ENCODE results near the gene CLNS1A. TPM values are rescaled to one million over a fixed set of nuclear protein-coding genes. Genes with fewer than 3 reads are reported as not detected.
"Not testable (repeated sequence)": the region's sequence is repeated elsewhere in the genome, so short reads cannot be mapped to it uniquely, and the experiment has no call there.

Gene CLNS1A
- total RNA-seq, 2 experiments from 2014 or later, result 99.9 to 103 TPM

DNA sequence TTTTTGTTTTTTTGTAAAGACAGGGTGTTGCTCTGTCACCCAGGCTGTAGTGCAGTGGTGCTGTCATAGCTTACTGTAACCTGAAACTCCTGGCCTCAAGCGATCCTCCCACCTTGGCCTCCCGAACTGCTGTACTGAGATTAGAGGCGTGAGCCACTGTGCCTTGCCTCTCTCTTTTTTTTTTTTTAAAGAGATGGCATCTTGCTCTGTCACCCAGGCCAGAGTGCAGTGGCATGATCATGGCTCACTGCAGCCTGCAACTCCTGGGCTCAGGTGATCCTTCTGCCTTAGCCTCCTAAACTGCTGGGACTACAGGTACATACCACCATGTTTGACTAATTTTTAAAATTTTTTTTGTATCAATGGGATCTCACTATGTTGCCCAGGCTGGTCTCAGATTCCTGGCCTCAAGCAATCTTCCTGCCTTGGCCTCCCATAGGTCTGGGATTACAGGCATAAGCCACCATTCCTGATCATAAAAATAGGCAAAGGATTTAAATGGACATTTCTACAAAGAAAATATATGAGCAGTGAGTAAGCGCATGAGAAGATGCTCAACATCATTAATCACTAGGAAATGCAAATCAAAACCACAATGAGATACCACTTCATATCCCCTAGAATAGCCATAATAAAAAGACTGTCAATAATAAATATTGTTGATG lies 17.3 kb upstream of the CLNS1A start:
- Mint-ChIP-seq H3K27ac (no peak overlapping the region), H3K36me3 (ENCODE audit: low read depth) (no peaks in the 10 kb centered on the region), H3K9me3 (ENCODE audit: insufficient read depth) (no peaks in the 10 kb centered on the region), H3K27me3 (ENCODE audit: low read depth) (peaks cover 2% of the 10 kb centered on the region), H3K4me3 (no peak overlapping the region), H3K4me1 (ENCODE audit: low read depth) (no peaks in the 10 kb centered on the region)
- ChIA-PET CTCF (interaction anchor here (0.6 to 1.1 kb wide), 2 partner anchors 10 to 51 kb away, joined by 3 to 4 read pairs; no protein-coding TSS in a partner anchor), POLR2A (no interaction called here)
- no peak for DNase-seq
- no peak for ATAC-seq

- Mint-ChIP-seq H3K27ac (no peak overlapping the region), H3K27me3 (ENCODE audit: low read depth) (peaks cover 6% of the 10 kb centered on the region), H3K9me3 (ENCODE audit: insufficient read depth) (no peaks in the 10 kb centered on the region), H3K4me1 (ENCODE audit: low read depth) (no peaks in the 10 kb centered on the region), H3K36me3 (ENCODE audit: low read depth) (no peaks in the 10 kb centered on the region), H3K4me3 (no peak overlapping the region)
- CTCF ChIA-PET, result interaction anchor here (1.6 kb wide), 1 partner anchor 10 kb away, joined by 4 read pairs; no protein-coding TSS in a partner anchor
- ATAC-seq (no peak), DNase-seq (no peak)
- POLR2A ChIA-PET, result no interaction called here
Measured at GRCh38 chr11:77650123-77650522, 12.5 kb upstream of the CLNS1A start.

DNA sequence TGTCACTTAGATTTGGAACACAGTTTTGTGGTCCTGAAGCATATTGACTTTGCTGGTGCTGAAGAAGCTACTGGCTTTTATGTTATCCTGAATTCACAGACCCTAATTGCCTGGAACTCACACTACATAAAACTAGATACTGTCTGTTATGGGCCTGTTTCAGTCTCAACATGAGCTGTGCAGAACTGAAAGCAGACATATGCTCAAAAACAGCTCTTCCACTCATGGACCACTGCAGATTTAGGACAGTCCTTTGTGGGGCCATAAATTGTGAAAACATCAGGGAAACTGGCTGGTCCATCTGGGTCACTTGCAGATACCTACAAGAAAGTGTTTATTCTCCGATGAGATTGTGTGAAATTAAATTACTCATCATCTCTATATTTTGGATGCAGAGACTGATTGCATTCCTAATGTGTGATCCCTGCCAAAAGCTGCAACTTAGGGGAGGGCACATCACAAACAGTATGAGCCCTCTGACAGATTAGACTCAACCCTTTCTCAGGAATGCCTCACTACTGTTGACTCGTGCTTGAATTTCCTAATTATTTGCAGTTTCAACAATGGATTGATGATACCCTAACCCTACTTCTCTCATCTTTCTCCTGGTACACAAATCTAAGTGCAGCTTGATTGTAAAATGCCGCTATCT lies 10.2 kb upstream of the CLNS1A start:
- Mint-ChIP-seq H3K4me1 (ENCODE audit: low read depth) (peaks cover 3% of the 10 kb centered on the region), H3K27ac (no peak overlapping the region), H3K9me3 (ENCODE audit: insufficient read depth) (no peaks in the 10 kb centered on the region), H3K36me3 (ENCODE audit: low read depth) (no peaks in the 10 kb centered on the region), H3K27me3 (ENCODE audit: low read depth) (peaks cover 5% of the 10 kb centered on the region), H3K4me3 (no peak overlapping the region)
- POLR2A ChIA-PET, result no interaction called here
- CTCF ChIA-PET, result interaction anchor here (1.6 kb wide), 1 partner anchor 13 kb away, joined by 3 read pairs; no protein-coding TSS in a partner anchor
- no peak for DNase-seq
- no peak for ATAC-seq

- Mint-ChIP-seq H3K36me3 (ENCODE audit: low read depth) (peaks cover 2% of the 10 kb centered on the region), H3K9me3 (ENCODE audit: insufficient read depth) (no peaks in the 10 kb centered on the region), H3K27ac (no peak overlapping the region), H3K27me3 (ENCODE audit: low read depth) (peaks cover 5% of the 10 kb centered on the region), H3K4me3 (no peak overlapping the region), H3K4me1 (ENCODE audit: low read depth) (peaks cover 8% of the 10 kb centered on the region)
- ChIA-PET CTCF (interaction anchor here (1.5 kb wide), 1 partner anchor 16 kb away, joined by 3 read pairs; no protein-coding TSS in a partner anchor), POLR2A (no interaction called here)
- DNase-seq, result no peak
- ATAC-seq, result no peak
Measured at GRCh38 chr11:77644887-77645286, 7.3 kb upstream of the CLNS1A start.

DNA sequence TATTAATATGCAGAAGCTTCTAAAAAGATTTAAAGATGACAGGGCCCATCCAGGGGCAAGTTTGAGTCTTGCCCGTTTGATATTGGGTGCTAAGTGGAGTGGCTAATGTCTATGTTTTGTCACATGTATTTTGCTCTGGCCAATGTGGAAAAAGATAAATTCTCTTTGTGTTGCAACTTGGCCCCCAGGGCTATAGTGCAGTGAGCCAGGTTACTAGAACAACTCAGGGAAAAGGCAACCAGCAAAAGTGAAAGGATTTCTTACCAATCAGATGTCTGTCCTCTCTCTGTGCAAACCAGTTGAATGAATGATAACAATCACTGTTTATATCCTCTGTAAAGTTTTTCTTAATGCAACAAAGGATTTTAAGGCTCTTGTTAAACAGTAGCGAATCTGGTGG lies 4.6 kb upstream of the CLNS1A start:
- ATAC-seq, result no peak
- H3K27ac Mint-ChIP-seq, result no peak overlapping the region

DNA sequence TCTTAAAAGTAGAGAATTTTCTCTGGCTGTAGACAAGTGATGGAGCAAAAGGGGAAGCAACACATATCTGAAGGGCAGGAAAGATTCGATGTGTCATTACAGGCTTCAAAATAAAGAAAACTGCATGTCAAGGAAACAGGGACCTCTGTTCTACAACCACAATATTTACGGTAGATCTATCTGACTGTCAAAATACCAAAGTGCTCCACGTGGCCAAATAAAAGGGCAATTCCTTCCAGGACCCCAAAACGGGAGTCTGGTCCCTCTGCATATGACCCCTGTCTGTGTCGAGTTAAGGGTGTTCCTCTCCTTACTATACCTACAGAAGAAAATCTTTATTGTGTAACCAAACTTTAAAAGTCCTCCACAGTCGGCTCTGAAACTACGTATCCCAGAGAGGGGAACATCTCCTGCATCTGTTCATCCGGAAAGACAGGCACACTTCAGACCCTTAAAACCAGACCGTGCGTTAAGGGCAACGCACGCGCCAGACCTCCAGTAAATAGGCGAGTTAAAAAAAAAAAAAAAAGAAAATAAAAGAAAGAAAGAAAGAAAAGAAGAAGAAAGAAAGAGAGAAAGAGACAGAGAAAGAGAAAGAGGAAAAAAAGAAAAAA lies 756 bp downstream of the CLNS1A start:
- Mint-ChIP-seq H3K27ac (peak overlapping the region; percentile 93), H3K9me3 (ENCODE audit: insufficient read depth) (peaks cover 7% of the 10 kb centered on the region), H3K36me3 (ENCODE audit: low read depth) (peaks cover 28% of the 10 kb centered on the region), H3K27me3 (ENCODE audit: low read depth) (no peaks in the 10 kb centered on the region), H3K4me1 (ENCODE audit: low read depth) (peaks cover 40% of the 10 kb centered on the region), H3K4me3 (peak overlapping the region; percentile 93)
- CTCF ChIA-PET, result no interaction called here
- DNase-seq (no peak), ATAC-seq (no peak)
- POLR2A ChIA-PET, result no interaction called here

More for the DNA sequence above, 4.6 kb upstream of the CLNS1A start:
- H3K9me3 Mint-ChIP-seq (ENCODE audit: insufficient read depth), result peaks cover 7% of the 10 kb centered on the region
- peaks cover 9% of the 10 kb centered on the region for H3K36me3 Mint-ChIP-seq (ENCODE audit: low read depth)
- DNase-seq, result no peak
- ChIA-PET POLR2A (interaction anchor here (1.4 kb wide), 1 partner anchor 353 kb away, joined by 3 read pairs; the partner anchor contains the start of gene INTS4), CTCF (no interaction called here)
- peaks cover 5% of the 10 kb centered on the region for H3K27me3 Mint-ChIP-seq (ENCODE audit: low read depth)
- H3K4me3 Mint-ChIP-seq, result no peak overlapping the region
- peaks cover 16% of the 10 kb centered on the region for H3K4me1 Mint-ChIP-seq (ENCODE audit: low read depth)

DNA sequence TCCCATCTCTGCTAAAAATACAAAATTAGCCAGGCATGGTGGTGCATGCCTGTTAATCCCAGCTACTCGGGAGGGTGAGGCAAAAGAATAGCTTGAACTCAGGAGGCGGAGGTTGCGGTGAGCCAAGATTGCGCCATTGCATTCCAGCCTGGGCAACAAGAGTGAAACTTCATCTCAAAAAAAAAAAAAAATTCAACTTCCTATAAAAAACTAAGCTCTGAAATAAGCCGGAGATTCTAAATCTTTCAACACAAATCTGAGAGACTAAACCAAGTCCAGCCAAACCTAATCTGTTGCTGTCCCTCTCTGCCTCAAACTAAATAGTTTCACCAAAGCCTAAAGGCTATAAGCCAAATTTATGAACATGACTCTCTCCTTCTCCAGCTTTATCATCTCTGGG lies 3.7 kb downstream of the CLNS1A start:
- H3K9me3 Mint-ChIP-seq (ENCODE audit: insufficient read depth); H3K4me3 Mint-ChIP-seq: not testable (repeated sequence)
- CTCF ChIA-PET, result interaction anchor here (1.2 kb wide), 1 partner anchor 14 kb away, joined by 5 read pairs; no protein-coding TSS in a partner anchor

DNA sequence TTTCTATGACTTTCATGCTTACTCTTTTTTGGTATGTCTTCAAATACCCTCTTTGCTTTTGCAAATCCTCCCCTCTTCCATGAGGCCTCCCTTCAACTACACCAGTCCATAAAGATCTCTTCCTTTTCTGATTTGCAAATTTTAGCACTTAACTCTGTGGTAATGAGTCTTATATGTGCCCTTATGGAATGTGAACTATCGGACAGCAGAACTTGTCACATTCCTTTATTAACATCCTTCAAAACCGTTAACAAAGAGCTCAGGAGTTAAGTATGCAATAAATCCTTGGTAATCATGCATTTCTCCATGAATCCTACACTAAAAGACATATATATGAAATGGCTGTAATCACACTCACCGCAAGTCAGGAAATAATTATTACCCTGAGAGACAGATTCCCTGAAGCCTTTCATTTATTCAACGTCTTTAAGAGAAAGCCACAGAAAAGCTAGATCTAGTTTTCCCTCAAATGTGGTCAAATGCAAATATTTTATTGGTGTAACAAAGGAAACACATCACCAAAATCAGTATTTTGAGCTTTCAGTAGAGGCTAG lies 7.4 kb downstream of the CLNS1A start:
- DNase-seq, result no peak
- POLR2A ChIA-PET, result no interaction called here
- no peaks in the 10 kb centered on the region for H3K27me3 Mint-ChIP-seq (ENCODE audit: low read depth)
- H3K36me3 Mint-ChIP-seq (ENCODE audit: low read depth), result peaks cover 28% of the 10 kb centered on the region
- H3K9me3 Mint-ChIP-seq (ENCODE audit: insufficient read depth), result no peaks in the 10 kb centered on the region
- no peak overlapping the region for H3K4me3 Mint-ChIP-seq
- CTCF ChIA-PET, result interaction anchor here (1.0 to 1.4 kb wide), 3 partner anchors 10 to 442 kb away, joined by 4 to 6 read pairs (median 4); no protein-coding TSS in a partner anchor
- peaks cover 31% of the 10 kb centered on the region for H3K4me1 Mint-ChIP-seq (ENCODE audit: low read depth)
- H3K27ac Mint-ChIP-seq, result no peak overlapping the region
- no peak for ATAC-seq

More for the DNA sequence above, 3.7 kb downstream of the CLNS1A start:
- DNase-seq; H3K27me3 Mint-ChIP-seq (ENCODE audit: low read depth); POLR2A ChIA-PET; ATAC-seq; H3K27ac Mint-ChIP-seq: not testable (repeated sequence)
- H3K36me3 Mint-ChIP-seq (ENCODE audit: low read depth), result peaks cover 32% of the 10 kb centered on the region
- peaks cover 53% of the 10 kb centered on the region for H3K4me1 Mint-ChIP-seq (ENCODE audit: low read depth)

DNA sequence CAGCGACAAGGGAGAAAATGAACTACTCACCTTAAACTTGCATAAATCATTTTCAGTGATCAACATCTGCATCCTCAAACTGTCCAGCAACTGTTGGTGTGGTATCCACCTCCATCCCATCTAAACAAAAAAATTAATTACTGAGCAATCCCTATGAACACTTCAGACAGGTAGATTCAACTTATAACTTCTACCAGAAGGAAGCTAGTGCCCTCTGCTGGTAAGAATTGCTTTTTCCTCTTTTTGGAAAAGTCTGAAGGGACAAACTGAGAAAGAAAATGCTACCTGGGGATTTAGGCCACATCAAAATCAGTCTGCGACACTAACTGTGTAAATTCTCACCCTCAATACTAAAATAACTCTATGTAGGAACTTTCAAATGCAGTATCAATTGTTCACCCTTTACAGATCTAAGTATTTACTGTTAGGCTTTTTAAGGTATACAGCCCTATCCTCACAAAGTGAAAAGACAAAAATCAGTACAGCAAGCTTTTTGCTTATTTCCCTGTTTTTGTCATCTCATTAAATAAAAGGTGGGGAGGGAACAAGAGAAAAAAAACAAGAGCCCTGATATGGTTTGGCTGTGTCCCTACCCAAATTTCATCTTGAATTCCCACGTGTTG lies 17.9 kb downstream of the CLNS1A start:
- H3K27me3 Mint-ChIP-seq (ENCODE audit: low read depth), result no peaks in the 10 kb centered on the region
- ChIA-PET POLR2A (interaction anchor here (0.6 kb wide), 1 partner anchor 31 kb away, joined by 3 read pairs; no protein-coding TSS in a partner anchor), CTCF (interaction anchor here (0.6 to 4.5 kb wide), 21 partner anchors 9 to 493 kb away, joined by 3 to 25 read pairs (median 5); partner anchors contain the start of genes AQP11 and MYO7A)
- DNase-seq, result peak; percentile 46
- no peaks in the 10 kb centered on the region for H3K9me3 Mint-ChIP-seq (ENCODE audit: insufficient read depth)
- H3K36me3 Mint-ChIP-seq (ENCODE audit: low read depth), result peaks cover 53% of the 10 kb centered on the region
- no peaks in the 10 kb centered on the region for H3K4me1 Mint-ChIP-seq (ENCODE audit: low read depth)
- no peak overlapping the region for H3K4me3 Mint-ChIP-seq
- no peak for ATAC-seq
- H3K27ac Mint-ChIP-seq, result no peak overlapping the region

DNA sequence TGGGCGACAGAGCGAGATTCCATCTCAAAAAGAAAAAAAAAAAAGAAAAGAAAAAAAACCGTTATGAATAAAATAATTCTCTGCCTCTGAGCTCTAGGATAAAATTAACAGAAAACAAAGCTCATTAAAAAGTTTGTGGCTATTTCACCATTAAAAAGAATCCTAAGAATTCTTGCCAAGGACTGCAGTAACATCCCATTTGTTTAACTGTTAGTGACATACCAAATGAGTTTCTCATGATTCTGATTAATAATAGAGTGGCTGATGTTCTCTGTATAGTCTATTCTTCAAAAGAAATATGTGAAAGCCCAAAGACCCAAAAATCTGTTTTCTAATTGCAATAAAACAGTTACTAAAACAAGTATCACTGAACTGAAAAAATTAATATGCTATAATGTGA lies 19.7 kb downstream of the CLNS1A start:
- Mint-ChIP-seq H3K4me3 (no peak overlapping the region), H3K36me3 (ENCODE audit: low read depth) (peaks cover 50% of the 10 kb centered on the region), H3K4me1 (ENCODE audit: low read depth) (no peaks in the 10 kb centered on the region), H3K9me3 (ENCODE audit: insufficient read depth) (no peaks in the 10 kb centered on the region), H3K27ac (no peak overlapping the region), H3K27me3 (ENCODE audit: low read depth) (no peaks in the 10 kb centered on the region)
- DNase-seq (no peak), ATAC-seq (no peak)
- ChIA-PET CTCF (interaction anchor here (1.4 to 4.5 kb wide), 5 partner anchors 13 to 491 kb away, joined by 4 to 25 read pairs (median 13); partner anchors contain the start of gene MYO7A), POLR2A (no interaction called here)

GRCh38 chr11:77611921-77612320 lies 25.7 kb downstream of the CLNS1A start:
- POLR2A ChIA-PET, result interaction anchor here (0.6 to 0.7 kb wide), 2 partner anchors 355 to 521 kb away, joined by 3 to 6 read pairs; no protein-coding TSS in a partner anchor
- CTCF ChIA-PET, result interaction anchor here (0.8 to 2.0 kb wide), 2 partner anchors 8 to 64 kb away, joined by 3 to 7 read pairs; no protein-coding TSS in a partner anchor
- Mint-ChIP-seq H3K27me3 (ENCODE audit: low read depth) (no peaks in the 10 kb centered on the region), H3K4me1 (ENCODE audit: low read depth) (no peaks in the 10 kb centered on the region), H3K36me3 (ENCODE audit: low read depth) (peaks cover 28% of the 10 kb centered on the region), H3K9me3 (ENCODE audit: insufficient read depth) (no peaks in the 10 kb centered on the region), H3K4me3 (no peak overlapping the region), H3K27ac (no peak overlapping the region)
- DNase-seq (no peak), ATAC-seq (no peak)

All from activated CD8-positive, alpha-beta T cell treated with anti-CD3 and anti-CD28 coated beads, Interleukin-2, amount 10 ng/mL, durations not matched to agents 7 days and 5 days (primary cell).